Transverse colon (tissue), 4 donors: ENCODE measurements around the gene PDIA4.

Experiments used
- CTCF ChIP-seq, 5 experiments: fragments of 200-600 bp in 3 of 5; fragments of 450-650 bp in 2 of 5; sonication (generic) in 3 of 5; IDR thresholded peaks; 1 replicate in 2 of 5; 2 replicates in 3 of 5; pipeline ENCODE4 v1.5.1; 2016 to 2017; ENCODE audit warnings: antibody characterized with exemption in 5 of 5, inconsistent platforms in 3 of 5, mild to moderate bottlenecking in 2 of 5, moderate library complexity in 1 of 5
- POLR2A ChIP-seq: fragments of 450-650 bp; IDR thresholded peaks from one replicate; pipeline ENCODE4 v1.6.1; 2016; ENCODE audit warnings: antibody characterized with exemption, mild to moderate bottlenecking, moderate library complexity
- POLR2AphosphoS5 ChIP-seq, 3 donors: sonication (generic); formaldehyde crosslinking; IDR thresholded peaks; one replicate each; pipeline ENCODE4 v1.6.1; 2016; ENCODE audit warnings: antibody characterized with exemption in 3 of 3

- TF ChIP-seq CTCF (IDR thresholded peaks at IDR 0.05) (no peak), POLR2AphosphoS5 (IDR thresholded peaks at IDR 0.05) (no peak), POLR2A (no peak)
These were observed 41.6 kb downstream of the PDIA4 start for GRCh38 chr7:148986742-148987009.
